MG63 (cell line): ENCODE data around the gene TUBA3C. TPM values are rescaled to one million over a fixed set of nuclear protein-coding genes. Genes with fewer than 3 reads are reported as not detected.
"Not testable (repeated sequence)": the region's sequence is repeated elsewhere in the genome, so short reads cannot be mapped to it uniquely, and the experiment has no call there.

ENCODE experiments used
- DNase-seq: peaks from one replicate; pipeline ENCODE4 v3.0.0-alpha.2; 2020
- H3K27me3 ChIP-seq: fragments of 250-450 bp; sonication (Bioruptor Pico); 2 replicates; pipeline ENCODE4 v1.5.1; 2020; ENCODE audit warnings: mild to moderate bottlenecking, moderate library complexity
- H3K36me3 ChIP-seq: fragments of 250-450 bp; sonication (Bioruptor Pico); 2 replicates; pipeline ENCODE4 v1.5.1; 2020; ENCODE audit warnings: mild to moderate bottlenecking, moderate library complexity
- H3K4me3 ChIP-seq: fragments of 250-450 bp; sonication (Bioruptor Pico); 2 replicates; pipeline ENCODE4 v1.5.1; 2020; ENCODE audit warnings: mild to moderate bottlenecking, moderate library complexity
- H3K9me3 ChIP-seq: fragments of 250-450 bp; sonication (Bioruptor Pico); 2 replicates; pipeline ENCODE4 v1.5.1; 2020; ENCODE audit warnings: mild to moderate bottlenecking, moderate library complexity
- total RNA-seq: library from RNA; depleted of rRNA; stranded (reverse); fragments of >200 nt; shearing (Covaris generic); gene quantifications from 2 replicates; pipeline ENCODE4 v1.2.3, GENCODE V29; 2014; ENCODE audit warnings: low replicate concordance; rRNA removed

TUBA3C gene
- not detected in 2 replicates for total RNA-seq

- Histone ChIP-seq H3K27me3 (no peaks in the 10 kb centered on the region), H3K4me3 (no peak within 1 kb of the TSS), H3K36me3 (no peaks in the 10 kb centered on the region), H3K9me3 (no peaks in the 10 kb centered on the region)
- DNase-seq, result no peak
These were observed at the start of gene TUBA3C for GRCh38 chr13:19181621-19182485. TSS of gene TUBA3C (minus strand) at chr13:19181824. CDS start at chr13:19181747, 77 bp downstream.

GRCh38 chr13:19207413-19207812 is 25.8 kb upstream of the TUBA3C start:
- DNase-seq, H3K36me3 ChIP-seq, H3K9me3 ChIP-seq, H3K4me3 ChIP-seq, H3K27me3 ChIP-seq: not testable (repeated sequence)

- DNase-seq, H3K36me3 ChIP-seq, H3K27me3 ChIP-seq, H3K4me3 ChIP-seq, H3K9me3 ChIP-seq: not testable (repeated sequence)
These were observed 11.0 kb upstream of the TUBA3C start for GRCh38 chr13:19192622-19193021.

GRCh38 chr13:19189911-19190310 is 8.3 kb upstream of the TUBA3C start:
- H3K36me3 ChIP-seq, H3K9me3 ChIP-seq, H3K27me3 ChIP-seq, H3K4me3 ChIP-seq, DNase-seq: not testable (repeated sequence)

- H3K27me3 ChIP-seq, H3K4me3 ChIP-seq, DNase-seq, H3K36me3 ChIP-seq, H3K9me3 ChIP-seq: not testable (repeated sequence)
These were observed 7.7 kb upstream of the TUBA3C start for GRCh38 chr13:19189368-19189767.

- no peaks in the 10 kb centered on the region for H3K9me3 ChIP-seq
- no peak for DNase-seq
- no peaks in the 10 kb centered on the region for H3K27me3 ChIP-seq
- H3K36me3 ChIP-seq, result no peaks in the 10 kb centered on the region
- H3K4me3 ChIP-seq, result no peak overlapping the region
These were observed 4.4 kb upstream of the TUBA3C start for GRCh38 chr13:19185865-19186645.

- no peak for DNase-seq
- no peaks in the 10 kb centered on the region for H3K36me3 ChIP-seq
- no peaks in the 10 kb centered on the region for H3K27me3 ChIP-seq
- H3K4me3 ChIP-seq, result no peak overlapping the region
- no peaks in the 10 kb centered on the region for H3K9me3 ChIP-seq
These were observed 3.7 kb upstream of the TUBA3C start for GRCh38 chr13:19185086-19185864.

GRCh38 chr13:19184176-19184575 is 2.6 kb upstream of the TUBA3C start:
- no peak overlapping the region for H3K4me3 ChIP-seq
- H3K36me3 ChIP-seq, result no peaks in the 10 kb centered on the region
- no peak for DNase-seq
- no peaks in the 10 kb centered on the region for H3K27me3 ChIP-seq
- H3K9me3 ChIP-seq, result no peaks in the 10 kb centered on the region

GRCh38 chr13:19183676-19184075 is 2.1 kb upstream of the TUBA3C start:
- Histone ChIP-seq H3K36me3 (no peaks in the 10 kb centered on the region), H3K9me3 (no peaks in the 10 kb centered on the region), H3K4me3 (no peak overlapping the region)

GRCh38 chr13:19182536-19182935 is 912 bp upstream of the TUBA3C start:
- no peak overlapping the region for H3K4me3 ChIP-seq
- no peaks in the 10 kb centered on the region for H3K36me3 ChIP-seq
- no peaks in the 10 kb centered on the region for H3K9me3 ChIP-seq
- DNase-seq, result no peak
- no peaks in the 10 kb centered on the region for H3K27me3 ChIP-seq

More at GRCh38 chr13:19183676-19184075, 2.1 kb upstream of the TUBA3C start:
- no peaks in the 10 kb centered on the region for H3K27me3 ChIP-seq
- DNase-seq, result no peak

GRCh38 chr13:19181021-19181620 is 503 bp downstream of the TUBA3C start:
- Histone ChIP-seq H3K9me3 (no peaks in the 10 kb centered on the region), H3K36me3 (no peaks in the 10 kb centered on the region), H3K4me3 (no peak overlapping the region), H3K27me3 (no peaks in the 10 kb centered on the region)
- DNase-seq, result no peak

- DNase-seq, result no peak
- H3K9me3 ChIP-seq, result no peaks in the 10 kb centered on the region
- H3K36me3 ChIP-seq, result no peaks in the 10 kb centered on the region
These were observed 1.7 kb downstream of the TUBA3C start for GRCh38 chr13:19179916-19180315.

GRCh38 chr13:19178901-19179593 is 2.6 kb downstream of the TUBA3C start:
- Histone ChIP-seq H3K27me3 (no peaks in the 10 kb centered on the region), H3K9me3 (no peaks in the 10 kb centered on the region)
- DNase-seq, result no peak

More at GRCh38 chr13:19179916-19180315, 1.7 kb downstream of the TUBA3C start:
- Histone ChIP-seq H3K27me3 (no peaks in the 10 kb centered on the region), H3K4me3 (no peak overlapping the region)

GRCh38 chr13:19176981-19177776 is 4.4 kb downstream of the TUBA3C start:
- DNase-seq, H3K36me3 ChIP-seq, H3K27me3 ChIP-seq, H3K4me3 ChIP-seq, H3K9me3 ChIP-seq: not testable (repeated sequence)

More at GRCh38 chr13:19178901-19179593, 2.6 kb downstream of the TUBA3C start:
- Histone ChIP-seq H3K36me3 (no peaks in the 10 kb centered on the region), H3K4me3 (no peak overlapping the region)

- H3K9me3 ChIP-seq, result no peaks in the 10 kb centered on the region
- DNase-seq, result no peak
- H3K36me3 ChIP-seq, result no peaks in the 10 kb centered on the region
- no peaks in the 10 kb centered on the region for H3K27me3 ChIP-seq
- no peak overlapping the region for H3K4me3 ChIP-seq
These were observed 7.9 kb downstream of the TUBA3C start for GRCh38 chr13:19173752-19174151.
